Measurements from ENCODE around the gene APOC4.
"Not testable (repeated sequence)": the region's sequence is repeated elsewhere in the genome, so short reads cannot be mapped to it uniquely, and the experiment has no call there.

APOC4 gene, protein sequence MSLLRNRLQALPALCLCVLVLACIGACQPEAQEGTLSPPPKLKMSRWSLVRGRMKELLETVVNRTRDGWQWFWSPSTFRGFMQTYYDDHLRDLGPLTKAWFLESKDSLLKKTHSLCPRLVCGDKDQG

GRCh38 chr19:44942067-44942571 is at the start of gene APOC4:
Gene APOC4 (plus strand): TSS chr19:44942237. CDS start chr19:44942278, 41 bp downstream.
- DNase-seq = no peak

GRCh38 chr19:44892932-44893331 is 49.1 kb upstream of the APOC4 start:
- DNase-seq = no peak

GRCh38 chr19:44893332-44894051 is 48.5 kb upstream of the APOC4 start:
- DNase-seq = no peak

GRCh38 chr19:44894052-44894400 is 48.0 kb upstream of the APOC4 start:
- no peak for DNase-seq

DNA sequence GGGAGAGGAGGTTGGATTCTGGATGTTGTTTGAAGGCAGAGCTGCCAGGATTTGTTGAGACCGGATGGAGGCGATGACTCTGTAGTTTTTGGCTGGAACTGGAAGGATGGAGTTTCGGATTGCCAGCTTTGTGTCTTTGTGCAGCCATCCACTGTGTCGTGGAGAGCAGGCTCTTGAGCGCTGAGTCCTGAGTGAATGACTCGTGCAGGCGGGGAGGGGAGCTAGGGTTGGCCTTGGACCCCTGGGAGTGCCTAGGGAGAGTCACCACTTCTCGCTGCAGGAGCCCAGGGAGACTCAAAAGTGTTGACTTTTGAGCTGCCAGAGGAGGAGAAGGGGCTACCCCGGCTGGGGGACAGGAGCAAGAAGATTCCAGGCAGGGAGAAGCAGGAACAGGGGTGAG is 47.1 kb upstream of the APOC4 start:
- no peak for DNase-seq

GRCh38 chr19:44897835-44898234 is 44.2 kb upstream of the APOC4 start:
- no peak for DNase-seq

DNA sequence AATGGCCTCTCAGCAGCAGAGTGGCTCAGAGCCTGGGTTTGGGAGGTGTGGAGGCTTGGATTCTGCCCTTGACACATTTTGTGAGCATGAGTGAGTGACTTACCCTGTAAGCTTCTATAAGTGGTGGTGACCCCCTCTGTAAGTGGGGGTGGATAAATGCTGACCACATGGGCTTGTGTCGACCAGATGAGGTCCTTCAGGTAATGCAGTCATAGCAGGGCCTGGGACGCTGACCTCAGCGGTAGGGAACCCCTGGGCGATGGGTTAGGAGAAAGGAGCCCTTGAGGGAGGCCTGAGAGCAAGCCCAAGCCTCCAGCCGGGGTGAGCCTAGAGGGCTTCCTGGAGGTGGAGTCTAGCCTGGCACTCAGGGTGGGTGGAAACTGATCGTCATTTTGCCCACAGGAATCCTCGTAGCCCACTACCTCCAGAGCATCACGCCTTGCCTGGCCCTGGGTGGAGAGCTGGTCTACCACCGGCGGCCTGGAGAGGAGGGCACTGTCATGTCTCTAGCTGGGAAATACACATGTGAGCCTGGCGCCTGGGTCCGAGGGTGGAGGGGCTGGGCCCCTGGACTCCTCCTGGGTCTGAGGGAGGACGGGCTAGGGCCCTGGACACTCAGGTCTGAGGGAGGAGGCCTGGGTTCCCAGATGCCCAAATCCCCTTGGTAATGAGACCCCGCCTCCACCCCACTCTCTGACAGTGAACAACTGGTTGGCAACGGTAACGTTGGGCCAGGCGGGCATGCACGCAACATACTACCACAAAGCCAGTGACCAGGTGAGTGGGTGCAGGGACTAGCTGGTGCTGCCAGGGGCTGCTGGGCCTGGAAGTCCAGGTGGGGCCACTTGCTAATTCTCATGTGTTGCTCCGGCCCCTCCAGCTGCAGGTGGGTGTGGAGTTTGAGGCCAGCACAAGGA is 41.5 kb upstream of the APOC4 start:
- DNase-seq = no peak

DNA sequence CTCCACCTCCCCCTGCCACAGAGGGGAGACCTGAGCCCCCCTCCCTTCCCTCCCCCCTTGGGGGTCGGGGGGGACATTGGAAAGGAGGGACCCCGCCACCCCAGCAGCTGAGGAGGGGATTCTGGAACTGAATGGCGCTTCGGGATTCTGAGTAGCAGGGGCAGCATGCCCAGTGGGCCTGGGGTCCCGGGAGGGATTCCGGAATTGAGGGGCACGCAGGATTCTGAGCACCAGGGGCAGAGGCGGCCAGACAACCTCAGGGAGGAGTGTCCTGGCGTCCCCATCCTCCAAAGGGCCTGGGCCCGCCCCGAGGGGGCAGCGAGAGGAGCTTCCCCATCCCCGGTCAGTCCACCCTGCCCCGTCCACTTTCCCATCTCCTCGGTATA is 38.8 kb upstream of the APOC4 start:
- DNase-seq = no peak

- peak; percentile 21 for DNase-seq
Measured at GRCh38 chr19:44903602-44904425, 38.2 kb upstream of the APOC4 start.

- no peak for DNase-seq
Measured at GRCh38 chr19:44904426-44904994, 37.5 kb upstream of the APOC4 start.

DNA sequence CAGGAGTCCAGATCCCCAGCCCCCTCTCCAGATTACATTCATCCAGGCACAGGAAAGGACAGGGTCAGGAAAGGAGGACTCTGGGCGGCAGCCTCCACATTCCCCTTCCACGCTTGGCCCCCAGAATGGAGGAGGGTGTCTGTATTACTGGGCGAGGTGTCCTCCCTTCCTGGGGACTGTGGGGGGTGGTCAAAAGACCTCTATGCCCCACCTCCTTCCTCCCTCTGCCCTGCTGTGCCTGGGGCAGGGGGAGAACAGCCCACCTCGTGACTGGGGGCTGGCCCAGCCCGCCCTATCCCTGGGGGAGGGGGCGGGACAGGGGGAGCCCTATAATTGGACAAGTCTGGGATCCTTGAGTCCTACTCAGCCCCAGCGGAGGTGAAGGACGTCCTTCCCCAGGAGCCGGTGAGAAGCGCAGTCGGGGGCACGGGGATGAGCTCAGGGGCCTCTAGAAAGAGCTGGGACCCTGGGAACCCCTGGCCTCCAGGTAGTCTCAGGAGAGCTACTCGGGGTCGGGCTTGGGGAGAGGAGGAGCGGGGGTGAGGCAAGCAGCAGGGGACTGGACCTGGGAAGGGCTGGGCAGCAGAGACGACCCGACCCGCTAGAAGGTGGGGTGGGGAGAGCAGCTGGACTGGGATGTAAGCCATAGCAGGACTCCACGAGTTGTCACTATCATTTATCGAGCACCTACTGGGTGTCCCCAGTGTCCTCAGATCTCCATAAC is 36.4 kb upstream of the APOC4 start, which contains the start of gene APOE:
Gene APOE (plus strand): TSS at position 360 of the 724 bp plus-strand sequence. CDS start 829 bp downstream, outside the sequence.
- no peak for DNase-seq

- DNase-seq = no peak
Measured at GRCh38 chr19:44907613-44908012, 34.4 kb upstream of the APOC4 start.

- DNase-seq = no peak
Measured at GRCh38 chr19:44908074-44908835, 33.8 kb upstream of the APOC4 start.

GRCh38 chr19:44908836-44909261 is 33.2 kb upstream of the APOC4 start:
- no peak for DNase-seq

- no peak for DNase-seq
Measured at GRCh38 chr19:44909775-44910174, 32.3 kb upstream of the APOC4 start.

DNA sequence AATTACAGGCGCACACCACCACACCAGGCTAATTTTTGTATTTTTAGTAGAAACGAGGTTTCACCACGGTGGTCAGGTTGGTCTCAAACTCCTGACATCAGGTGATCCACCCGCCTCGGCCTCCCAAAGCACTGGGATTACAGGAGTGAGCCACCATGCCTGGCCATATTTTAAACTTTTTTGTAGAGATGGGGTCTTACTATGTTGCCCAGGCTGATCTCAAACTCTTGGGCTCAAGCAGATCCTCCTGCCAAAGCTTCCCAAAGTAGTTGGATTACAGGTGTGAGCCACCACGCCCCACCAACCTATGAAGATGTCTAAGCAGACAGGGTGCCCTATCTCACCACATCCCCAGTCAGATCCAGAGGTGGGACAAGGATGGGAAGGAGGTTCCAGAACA is 30.1 kb upstream of the APOC4 start:
- DNase-seq = not testable (repeated sequence)

DNA sequence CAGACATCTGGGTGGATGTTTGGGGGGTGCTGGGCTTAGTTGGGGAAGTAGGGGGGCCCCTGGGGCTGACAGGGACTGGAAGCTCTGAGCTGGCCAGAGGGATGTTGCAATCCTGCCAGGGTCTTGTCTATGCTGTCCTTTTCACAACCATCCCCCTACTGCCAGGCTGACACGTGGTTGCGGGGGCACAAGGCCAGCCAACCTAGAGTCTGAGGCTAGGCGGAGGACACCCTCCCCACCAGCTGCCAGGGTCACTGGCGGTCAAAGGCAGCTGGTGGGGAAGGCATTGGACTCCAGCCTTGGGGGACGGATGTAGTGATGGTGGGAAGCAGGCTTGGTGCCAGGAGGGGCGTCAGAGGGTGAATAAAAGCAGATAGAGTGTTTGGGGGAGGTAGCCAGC is 29.2 kb upstream of the APOC4 start:
- no peak for DNase-seq

DNA sequence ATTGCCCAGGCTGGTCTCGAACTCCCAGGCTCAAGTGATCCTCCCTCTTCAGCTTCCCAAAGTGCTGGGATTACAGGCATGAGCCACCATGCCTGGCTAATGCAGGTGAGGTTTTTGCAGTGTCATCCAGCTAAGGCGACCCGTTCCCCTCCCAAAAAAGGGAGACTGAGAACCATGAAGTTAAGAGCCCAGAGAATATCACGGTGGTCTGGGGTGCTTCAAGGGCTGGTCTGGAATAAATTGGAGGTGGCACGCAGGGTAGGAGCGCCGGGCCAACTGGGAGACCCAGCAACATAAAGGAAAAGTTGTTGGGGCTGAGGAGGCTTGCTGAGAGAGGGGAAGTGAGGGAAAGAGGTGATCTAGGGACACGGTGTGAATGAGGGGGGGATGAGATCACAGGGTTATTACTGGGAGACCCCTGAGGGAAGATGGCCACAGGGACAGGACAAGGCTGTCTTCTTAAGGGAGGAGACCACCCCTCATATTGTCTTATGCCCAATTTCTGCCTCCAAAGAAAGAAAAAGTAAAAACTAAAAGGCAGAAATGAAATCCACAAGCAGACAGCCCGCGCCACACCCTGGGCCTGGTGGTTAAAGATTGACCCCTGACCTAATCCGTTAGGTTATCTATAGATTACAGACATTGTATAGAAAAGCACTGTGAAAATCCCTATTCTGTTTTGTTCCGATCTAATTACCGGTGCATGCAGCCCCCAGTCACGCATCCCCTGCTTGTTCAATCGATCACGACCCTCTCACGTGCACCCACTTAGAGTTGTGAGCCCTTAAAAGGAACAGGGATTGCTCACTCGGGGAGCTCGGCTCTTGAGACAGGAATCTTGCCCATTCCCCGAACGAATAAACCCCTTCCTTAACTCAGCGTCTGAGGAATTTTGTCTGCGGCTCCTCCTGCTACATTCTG is 28.3 kb upstream of the APOC4 start:
- not testable (repeated sequence) for DNase-seq

DNA sequence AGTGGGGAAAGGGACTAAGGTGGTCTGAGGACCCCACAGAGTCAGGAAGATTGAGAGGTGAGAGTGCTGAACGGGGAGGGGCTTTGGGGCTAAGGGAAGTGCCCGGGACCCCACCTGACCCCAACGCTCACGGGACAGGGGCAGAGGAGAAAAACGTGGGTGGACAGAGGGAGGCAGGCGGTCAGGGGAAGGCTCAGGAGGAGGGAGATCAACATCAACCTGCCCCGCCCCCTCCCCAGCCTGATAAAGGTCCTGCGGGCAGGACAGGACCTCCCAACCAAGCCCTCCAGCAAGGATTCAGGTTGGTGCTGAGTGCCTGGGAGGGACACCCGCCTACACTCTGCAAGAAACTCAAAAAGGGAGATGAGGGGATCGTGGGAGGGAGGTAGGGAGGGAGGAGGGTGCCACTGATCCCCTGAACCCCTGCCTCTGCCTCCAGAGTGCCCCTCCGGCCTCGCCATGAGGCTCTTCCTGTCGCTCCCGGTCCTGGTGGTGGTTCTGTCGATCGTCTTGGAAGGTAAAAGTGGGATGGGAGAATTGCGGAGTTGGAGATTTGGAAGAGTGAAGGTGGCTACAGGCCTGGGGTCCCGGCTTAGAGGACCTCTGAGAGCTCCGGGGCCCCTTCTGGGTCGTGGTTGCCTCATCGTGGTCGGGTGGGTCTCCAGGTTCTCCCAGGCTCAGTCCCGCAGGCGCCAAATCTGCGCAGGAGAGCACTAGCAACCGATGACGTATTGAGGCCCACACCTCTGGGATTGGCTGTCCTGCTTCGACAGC is 27.4 kb upstream of the APOC4 start, which contains the start of gene APOC1:
Gene APOC1 (plus strand): TSS at position 176 of the 774 bp plus-strand sequence. CDS start 284 bp downstream, at position 460.
- peak; percentile 22 for DNase-seq

All from NCI-H1048 (cell line).